Ecto neural progenitor cell (in vitro differentiated cells): Measurements from ENCODE around the gene CFDP1.
"Not testable (repeated sequence)": the region's sequence is repeated elsewhere in the genome, so short reads cannot be mapped to it uniquely, and the experiment has no call there.

Experiments used
- DNase-seq: peaks from one replicate; pipeline ENCODE4 v3.0.0-alpha.2; 2018; ENCODE audit warnings: low spot score

Gene CFDP1

DNA sequence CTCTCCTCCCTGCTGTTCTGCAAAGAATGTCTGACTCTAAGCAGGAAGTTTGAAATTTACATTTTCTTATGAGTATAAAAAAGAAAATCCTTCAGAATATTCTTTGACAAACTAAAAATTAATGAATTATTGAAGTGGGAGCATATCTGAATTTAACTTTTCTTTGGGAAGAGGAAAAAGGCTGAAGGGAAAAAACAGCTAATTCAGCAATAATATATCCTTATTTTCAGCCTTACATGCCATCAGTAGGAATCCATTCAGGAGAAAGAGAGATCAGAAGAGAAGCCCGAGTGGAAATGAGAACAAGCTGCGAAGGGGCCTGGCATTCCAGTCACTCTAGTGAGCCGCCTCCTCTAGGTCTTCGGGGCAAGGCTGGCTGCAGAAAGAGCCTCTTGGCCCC is 140.1 kb downstream of the CFDP1 start:
- DNase-seq: no peak

DNA sequence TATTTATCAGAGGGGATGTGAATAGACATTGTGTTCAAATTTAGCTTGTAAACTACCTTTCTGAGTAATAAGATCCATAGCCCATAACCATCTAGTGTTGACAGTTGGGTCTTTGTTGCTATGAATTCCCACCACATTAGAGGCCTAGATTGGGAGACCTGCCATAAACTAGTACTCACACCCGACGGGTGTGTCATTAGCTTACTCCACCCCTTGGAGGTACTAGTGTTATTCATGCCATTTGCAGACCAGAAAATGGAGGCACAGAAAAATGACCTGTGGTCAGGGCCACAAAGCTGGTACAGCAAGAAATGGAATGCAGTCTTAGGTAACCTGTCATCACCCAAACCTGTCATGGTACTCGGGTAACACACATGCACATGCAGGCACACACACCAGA is 140.6 kb downstream of the CFDP1 start:
- no peak for DNase-seq

DNA sequence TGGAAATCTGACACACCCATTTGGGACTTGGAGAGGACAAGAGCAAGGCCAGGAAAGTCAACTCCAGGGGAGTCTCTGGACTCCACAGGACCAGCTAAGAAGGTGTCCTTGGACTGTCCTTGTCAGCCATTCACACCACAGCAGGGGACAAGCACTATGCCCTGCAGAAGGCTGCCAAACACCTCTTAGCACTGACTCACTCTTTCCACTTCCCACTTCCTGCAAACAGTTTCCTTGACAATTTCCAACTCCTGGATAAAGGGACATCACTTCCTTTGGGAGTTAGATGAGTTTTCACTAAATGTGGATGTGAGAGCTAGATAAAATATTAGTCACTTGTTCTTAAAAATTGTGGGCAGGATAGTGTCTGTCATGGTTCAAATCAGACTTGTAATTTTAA is 144.1 kb downstream of the CFDP1 start:
- DNase-seq: no peak

DNA sequence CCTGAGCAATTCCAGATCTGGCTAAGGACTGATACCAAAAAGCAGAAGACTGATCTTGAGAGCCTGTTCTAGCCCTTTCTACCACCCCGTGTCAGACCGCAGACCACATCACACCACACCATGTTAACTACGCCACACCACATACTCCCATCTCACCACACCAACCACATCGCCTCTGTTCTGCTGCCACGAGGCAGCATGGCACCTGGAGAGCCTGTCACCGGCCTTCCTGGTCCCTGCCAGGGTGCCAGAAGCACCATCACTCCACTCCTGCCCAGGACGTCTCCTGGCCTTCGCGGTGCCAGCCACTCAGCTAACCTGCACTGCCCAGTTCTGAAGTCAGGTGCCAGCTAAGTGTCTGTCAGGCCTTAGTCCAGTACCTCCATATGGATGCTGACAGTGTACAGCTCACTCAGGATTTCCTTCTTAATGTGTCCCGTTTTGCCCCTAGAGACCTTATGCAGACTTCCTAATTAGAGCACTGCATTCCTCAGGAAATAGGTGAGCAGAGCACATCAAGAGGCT is 144.6 kb downstream of the CFDP1 start:
- DNase-seq: no peak

DNA sequence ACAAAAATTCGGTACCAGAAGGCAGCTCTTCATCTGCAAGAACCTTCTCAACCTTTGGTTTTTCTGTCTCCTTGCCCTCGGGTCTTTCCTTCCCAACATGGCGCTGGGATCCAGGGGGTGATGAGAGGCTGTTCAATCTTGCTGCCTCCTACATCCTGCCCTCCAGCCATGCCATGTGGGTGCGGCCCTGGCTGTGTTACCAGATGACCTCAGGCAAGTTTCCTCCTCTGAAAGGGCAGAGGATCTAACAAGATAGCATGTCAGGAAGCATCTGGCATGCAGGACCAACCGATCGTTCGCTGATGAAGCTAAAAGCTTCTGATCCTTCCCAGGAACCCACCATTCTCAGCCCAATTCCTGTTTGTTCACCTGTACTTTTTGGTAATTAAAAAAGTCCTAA is 145.1 kb downstream of the CFDP1 start:
- no peak for DNase-seq

DNA sequence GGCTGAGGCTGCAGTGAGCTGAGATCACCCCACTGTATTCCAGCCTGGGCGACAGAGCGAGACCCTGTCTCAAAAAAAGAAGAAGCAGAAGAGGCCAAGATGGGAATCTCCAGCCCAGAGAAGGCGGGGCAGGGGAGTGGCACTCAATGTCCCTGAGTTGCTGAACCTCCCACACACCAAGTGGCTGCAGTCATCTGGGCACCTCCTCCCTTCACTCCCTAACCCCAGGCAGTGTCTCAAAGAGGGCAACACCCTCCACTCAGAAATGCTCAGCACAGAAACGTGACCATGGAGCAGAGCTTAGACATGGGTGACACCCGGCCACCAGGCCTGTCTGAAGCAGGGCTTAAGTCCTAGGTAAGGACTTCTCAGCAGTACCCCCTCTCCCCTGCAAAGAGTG is 145.6 kb downstream of the CFDP1 start:
- DNase-seq: no peak

DNA sequence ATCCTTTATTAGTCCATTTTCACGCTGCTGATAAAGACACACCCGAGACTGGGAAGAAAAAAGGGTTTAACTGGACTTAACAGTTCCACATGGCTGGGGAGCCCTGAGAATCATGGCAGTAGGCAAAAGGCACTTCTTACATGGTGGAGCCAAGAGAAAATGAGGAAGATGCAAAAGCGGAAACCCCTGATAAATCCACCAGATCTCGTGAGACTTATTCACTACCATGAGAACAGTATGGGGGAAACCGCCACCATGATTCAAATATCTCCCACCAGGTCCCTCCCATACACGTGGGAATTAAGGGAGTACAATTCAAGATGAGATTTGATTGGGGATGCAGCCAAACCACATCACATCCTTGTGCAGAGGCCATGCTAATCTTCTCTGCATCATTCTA is 146.9 kb downstream of the CFDP1 start:
- DNase-seq: no peak

DNA sequence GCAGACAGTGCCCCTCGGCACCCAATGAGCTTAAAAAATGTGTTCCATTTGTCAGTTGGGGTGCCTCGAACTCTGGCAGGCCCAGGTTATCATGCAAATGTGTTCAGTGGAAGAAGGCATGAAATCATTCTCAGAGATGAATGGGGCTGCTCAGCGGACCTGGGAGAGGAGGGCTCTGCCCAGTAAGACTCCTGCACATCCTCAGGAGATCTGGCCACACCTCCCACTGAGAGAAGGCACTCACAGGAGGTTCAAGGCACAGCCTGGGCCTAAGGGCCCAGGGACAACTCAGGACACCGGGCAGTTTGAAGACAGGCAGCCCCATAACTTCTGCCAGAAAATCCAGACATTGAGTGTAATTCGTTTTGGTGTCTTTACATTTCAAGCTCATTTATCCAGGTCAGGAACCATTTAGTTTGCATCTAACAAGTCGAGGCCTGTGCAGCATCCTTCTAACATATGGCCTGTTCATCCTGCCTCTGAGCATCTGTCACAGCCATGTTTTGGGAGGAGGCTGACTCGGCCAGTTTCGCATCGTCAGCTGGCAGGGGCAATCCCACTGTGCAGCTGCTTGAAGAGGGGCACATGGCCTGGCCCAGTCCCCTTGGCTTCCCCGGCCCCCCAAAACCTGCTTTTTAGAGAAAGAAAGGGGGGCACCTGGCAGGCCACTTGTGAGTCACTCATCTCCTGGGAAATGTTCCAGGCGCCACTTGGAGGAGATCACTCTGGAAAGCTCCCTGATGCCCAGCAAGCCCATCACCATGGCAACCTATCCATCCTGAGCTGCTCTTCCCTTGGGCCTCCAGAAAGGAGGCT is 150.6 kb downstream of the CFDP1 start:
- DNase-seq: no peak

DNA sequence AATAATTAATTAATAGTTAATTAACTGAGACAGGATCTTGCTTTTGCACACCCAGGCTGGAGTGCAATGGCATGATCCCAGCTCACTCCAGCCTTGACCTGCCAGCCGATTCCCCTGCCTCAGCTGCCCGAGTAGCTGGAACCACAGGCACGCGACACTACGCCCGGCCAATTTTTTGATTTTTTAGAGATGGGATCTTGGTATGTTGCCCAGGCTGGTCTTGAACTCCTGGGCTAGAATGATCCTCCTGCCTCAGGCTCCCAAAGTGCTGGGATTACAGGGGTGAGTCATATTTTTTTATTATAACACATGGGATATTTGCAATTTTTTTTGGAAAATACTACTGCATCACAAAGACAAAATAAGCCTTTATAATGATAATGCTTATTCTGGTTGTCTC is 151.5 kb downstream of the CFDP1 start:
- DNase-seq: no peak

DNA sequence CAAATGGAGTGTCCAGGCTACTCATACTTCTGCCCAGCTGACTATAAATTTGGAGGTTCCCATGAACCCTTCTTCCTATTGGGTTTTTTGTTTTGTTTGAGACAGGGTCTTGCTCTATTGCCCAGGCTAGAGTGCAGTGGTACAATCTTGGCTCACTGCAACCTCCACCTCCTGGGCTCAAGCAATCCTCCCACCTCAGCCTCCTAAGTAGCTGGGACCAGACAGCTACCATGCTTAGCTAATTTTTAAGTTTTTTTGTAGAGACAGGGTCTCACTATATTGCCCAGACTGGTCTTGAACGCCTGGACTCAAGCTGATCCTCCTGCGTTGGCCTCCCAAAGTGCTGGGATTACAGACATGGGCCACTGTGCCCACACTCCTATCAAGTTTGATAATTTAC is 152.3 kb downstream of the CFDP1 start:
- DNase-seq: not testable (repeated sequence)

DNA sequence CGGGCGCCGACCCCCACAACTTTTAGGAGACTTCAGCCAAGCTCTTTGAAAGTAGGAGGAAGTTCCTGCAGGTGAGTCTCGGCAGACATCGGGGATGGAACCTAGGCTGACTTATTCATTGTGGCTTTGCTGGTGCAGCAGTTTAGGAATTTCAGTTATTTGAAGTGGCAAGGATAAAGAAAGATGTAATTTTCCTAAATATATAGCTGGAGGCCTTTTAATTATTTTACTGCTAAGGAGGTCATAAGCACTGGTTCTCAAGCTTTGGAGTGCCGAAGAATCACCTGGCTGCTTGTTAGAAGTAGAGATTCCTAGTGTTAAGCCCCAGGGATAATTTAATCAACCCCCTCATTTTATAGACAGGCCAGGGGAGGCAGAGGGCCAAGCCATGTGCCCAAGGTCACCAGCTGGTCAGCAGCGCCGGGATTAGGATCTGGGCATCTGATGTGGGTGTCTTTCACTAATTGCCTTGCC is 152.9 kb downstream of the CFDP1 start:
- DNase-seq: no peak

DNA sequence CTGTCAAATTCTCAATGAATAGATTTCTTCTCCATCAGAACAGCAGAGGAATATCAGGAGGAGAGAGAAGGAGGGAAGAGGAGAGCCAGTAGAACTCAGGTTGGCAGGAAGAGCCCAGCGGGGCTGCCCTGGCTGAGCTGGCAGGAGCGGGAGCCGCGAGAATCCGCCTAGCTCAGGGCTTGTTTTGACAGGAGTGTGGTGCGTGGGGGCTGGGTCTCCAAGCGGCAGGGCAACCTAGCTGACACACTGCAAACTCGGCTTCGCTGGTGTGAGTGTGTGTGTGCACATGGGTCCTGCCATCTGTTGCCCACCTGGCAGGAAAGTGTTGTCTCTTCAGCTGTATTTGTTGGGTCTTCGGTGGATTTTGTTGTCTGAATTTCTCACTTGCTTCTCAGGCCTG is 154.0 kb downstream of the CFDP1 start:
- no peak for DNase-seq

DNA sequence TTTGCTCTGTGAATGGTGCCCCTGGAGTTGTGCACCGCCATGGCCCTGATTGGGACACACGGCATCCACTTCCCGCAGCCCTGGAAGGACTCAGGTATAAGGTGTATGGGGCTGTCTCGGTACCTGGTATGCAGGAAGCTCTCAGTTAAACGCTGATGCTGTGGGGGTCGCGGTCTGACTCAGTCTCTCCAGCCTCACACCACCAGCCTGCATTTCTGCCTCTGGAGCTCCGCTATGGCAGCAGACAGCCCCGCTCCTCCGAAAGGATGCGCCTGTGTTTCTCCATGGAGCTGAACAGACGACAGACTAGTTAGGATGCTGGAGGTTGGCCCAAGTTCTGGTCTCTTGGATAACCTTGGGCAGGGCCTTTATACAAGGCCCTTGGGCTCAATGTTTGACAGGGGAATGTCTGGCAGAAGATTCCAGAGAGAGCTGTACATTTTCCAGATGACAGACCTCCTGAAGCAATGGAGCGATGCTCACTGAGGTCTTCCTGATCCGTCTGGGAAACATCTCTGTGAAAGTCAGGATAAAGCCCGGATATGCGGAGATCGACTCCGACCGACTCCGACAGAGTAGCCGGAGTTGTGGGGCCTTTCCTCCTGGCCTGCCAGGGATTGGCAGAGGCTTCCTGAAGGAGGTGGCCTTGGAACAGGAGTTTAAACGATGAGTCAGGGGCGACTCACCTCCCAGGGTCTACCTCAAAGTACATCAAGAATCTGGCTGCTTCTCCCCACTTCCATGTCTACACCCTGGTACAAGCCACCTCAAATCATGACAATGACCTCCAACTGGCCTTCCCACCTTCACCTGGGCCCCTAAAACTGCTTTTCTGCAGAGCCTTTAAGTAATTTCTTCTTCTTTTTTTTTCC is 160.0 kb downstream of the CFDP1 start:
- no peak for DNase-seq

DNA sequence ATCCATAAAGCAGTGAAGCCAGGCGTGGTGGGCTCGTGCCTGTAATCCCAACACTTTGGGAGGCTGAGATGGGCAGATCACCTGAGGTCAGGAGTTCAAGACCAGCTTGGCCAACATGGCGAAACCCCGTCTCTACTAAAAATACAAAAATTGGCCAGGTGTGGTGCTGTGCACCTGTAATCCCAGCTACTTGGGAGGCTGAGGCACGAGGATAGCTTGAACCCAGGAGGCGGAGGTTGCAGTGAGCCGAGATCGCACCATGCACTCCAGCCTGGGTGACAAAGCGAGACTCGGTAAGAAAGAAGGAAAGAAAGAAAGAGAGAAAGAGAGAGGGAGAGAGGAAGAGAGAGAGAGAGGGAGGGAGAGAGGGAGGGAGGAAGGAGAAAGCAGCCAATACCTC is 160.7 kb downstream of the CFDP1 start:
- DNase-seq: not testable (repeated sequence)

DNA sequence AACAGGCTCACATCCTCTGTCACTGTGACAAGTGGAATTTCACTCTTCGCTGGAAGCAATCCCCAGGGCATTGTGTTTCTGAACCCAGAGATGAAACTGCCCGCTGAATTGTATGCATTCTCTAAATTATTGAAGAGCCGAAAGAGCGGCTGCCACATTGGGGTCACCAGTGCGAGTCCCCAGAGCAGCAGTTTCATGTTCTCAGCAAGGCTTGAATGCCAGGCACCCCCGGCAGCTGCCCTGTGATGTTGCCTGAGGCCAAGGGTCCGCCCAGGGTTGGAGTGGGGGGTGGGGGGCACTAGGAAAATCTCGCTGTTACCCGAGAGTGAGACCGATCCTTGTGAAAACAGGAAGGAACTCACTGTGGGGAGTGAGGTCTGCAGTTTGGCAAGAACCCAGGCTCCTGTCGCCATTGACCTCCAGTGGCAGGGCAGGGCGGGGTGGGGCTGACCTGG is 161.2 kb downstream of the CFDP1 start:
- DNase-seq: no peak

DNA sequence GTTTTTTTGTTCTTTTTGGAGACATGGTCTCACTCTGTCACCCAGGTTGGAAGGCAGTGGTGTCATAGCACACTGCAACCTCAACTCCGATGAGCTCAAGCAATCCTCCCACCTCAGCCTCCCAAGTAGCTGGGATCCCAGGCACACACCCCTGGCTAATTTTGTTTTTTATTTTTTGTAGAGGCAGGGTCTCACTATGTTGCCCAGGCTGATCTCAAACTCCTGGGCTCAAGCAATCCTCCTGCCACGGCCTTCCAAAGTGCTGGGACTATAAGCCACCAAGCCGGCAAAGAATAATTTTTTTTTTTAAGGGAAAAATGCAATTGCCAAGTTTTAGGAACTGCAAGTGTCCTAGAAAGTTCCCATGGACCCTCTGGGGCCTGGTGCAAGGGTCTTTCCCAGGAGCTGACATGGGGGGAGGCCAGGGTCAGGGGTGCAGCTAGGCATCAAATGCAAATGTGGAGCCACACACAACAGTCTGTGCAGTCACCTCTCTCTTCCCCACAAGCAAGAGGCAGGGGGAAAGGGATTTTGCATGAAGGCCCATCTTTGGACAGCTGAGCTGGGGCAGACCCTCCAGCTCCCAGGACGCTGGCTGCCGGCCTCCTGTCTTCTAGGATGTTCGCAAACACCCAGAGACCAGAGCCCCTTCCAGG is 161.7 kb downstream of the CFDP1 start:
- no peak for DNase-seq

DNA sequence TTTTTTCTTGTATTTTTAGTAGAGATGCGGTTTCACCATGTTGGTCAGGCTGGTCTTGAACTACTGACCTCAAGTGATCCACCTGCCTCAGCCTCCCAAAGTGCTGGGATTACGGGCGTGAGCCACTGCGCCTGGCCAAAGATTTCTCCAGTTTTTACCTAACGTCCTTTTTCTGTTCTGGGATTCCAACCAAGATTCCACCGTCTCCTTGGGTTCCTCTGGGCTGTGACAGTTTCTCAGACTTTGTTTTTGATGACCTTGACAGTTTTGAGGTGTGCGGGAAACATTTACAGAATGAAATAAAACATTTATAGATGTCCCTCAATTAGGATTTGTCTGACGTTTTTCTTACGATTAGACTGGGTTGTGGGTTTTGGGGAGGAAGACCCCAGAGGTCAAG is 163.9 kb downstream of the CFDP1 start:
- DNase-seq: not testable (repeated sequence)

DNA sequence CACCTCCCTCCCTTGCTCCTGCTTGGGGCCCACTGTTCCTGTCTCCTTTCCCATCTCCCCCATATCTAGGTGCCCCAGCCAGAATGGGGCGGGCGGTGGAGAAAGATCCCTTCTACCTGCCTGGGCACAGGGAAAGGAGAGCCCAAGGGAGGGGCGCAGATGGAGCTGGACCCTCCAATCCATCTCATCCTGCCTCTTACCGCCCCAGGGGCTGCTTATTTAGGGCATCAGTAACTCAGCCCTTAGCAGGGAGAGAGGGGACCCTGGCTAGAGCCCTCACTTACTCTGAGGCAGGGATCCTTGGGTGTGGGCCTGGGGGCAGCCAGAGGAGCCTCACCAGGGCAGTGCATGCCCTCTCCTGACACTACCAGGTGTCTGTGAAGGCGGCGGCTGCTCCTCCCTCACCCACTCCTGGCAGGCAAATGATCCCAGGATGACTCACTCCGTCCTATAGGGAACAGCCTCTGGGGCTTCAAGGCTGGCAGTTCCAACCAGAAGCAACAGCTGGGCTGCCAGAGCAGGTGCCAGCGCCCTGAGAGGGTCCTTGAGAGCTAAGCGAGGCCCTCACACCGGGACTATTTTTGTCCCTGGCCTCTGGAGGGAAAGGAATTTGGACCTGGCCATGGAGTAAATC is 165.6 kb downstream of the CFDP1 start:
- DNase-seq: no peak

DNA sequence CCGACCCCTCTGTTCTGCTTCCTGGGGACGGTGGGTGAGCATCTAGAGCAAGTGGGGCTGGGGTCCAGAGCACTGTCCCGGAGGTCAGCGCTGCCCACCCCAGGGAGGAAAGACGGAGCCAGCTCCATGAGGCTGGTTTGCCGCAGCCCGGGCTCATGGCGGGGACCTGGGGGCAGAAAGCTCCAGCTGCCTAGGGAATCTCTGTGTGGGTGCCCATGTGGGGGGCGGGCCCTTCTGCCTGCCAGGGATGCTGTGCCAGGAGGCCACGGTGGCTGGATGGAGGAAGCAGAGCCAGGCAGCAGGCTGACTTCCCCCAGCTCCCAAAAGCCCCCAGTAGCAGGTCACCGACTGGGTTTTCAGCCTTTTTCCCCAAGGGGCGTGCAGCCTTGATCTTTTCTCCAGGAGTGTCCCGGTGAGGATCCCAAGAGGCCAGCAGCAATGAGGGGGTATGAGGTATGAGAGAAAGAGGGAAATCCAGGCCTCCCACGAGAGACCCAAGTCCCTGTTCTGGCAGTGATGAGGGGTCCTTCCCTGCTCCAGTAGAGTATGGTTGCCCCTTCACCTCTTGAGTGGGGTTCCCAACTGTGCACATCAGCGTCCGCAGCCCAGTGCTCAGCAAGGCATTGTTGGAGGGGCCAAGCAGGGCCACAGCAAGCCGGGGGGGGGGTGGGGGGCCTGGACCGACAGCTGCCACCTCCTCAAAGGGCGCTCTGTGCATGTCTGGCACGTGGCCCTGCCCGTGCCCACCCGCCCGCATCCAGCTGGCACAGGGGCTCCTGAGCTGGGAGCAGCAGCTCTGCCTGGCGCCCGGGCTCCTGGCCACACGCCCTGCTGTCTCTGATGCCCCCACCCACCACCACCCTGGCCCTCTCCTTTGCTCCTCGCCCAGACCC is 166.3 kb downstream of the CFDP1 start:
- no peak for DNase-seq

DNA sequence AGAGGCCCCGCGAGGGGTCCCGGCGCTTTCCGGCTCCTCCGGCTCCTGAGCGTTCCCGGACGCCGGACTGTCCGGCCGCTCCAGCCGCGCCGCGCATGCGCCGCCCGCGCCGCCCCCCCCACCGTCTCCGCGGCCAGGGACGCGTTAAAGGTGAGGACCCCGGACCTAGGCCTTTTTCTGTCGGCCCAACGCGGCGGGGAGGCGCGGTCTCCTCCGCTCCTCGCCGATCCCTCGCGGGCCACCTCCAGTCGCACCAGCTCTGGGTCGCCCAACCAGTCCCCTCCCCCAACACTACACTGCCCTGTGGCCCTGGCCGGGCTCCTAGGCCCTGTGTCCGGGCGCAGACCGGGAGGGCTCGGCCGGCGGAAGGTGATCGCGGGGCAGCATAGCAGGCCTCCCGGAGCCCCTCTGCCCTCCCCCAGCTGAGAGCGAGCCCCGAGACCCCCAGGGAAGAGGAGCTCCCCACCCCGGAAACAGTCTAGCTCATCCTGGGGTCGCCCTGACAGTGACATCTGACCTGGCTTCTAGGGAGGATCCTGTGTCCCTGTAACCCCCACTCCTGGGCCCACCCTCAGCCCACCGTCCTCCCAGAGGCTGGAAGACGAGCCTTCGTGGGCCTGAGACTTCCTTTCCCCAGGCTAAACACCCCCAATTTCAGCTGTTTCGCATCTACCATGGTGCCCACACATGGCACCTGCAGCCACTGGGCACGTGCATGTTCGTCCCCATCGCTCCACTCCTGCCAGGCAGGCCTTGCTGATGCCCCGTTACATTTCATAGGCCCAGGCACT is 167.2 kb downstream of the CFDP1 start:
- peak; percentile 94 for DNase-seq
